Left ventricle myocardium inferior (tissue), 1 donor: Measurements from ENCODE around the gene SLC12A3. TPM values are rescaled to one million over a fixed set of nuclear protein-coding genes. Genes with fewer than 3 reads are reported as not detected.

Source experiments
- DNase-seq: peaks from one replicate; pipeline ENCODE4 v3.0.0-alpha.2; 2020
- H3K27ac ChIP-seq: fragments of 200-600 bp; replicated peaks from 2 replicates; pipeline ENCODE4 v1.8.0; 2021
- H3K27me3 ChIP-seq: fragments of 200-600 bp; 2 replicates; pipeline ENCODE4 v1.8.0; 2021; ENCODE audit warnings: low read depth
- H3K36me3 ChIP-seq: fragments of 200-600 bp; 2 replicates; pipeline ENCODE4 v1.8.0; 2021
- H3K4me1 ChIP-seq: fragments of 200-600 bp; 2 replicates; pipeline ENCODE4 v1.8.0; 2021
- H3K4me3 ChIP-seq: fragments of 200-600 bp; 2 replicates; pipeline ENCODE4 v1.8.0; 2021; ENCODE audit warnings: mild to moderate bottlenecking, moderate library complexity
- H3K9me3 ChIP-seq: fragments of 200-600 bp; replicated peaks from 2 replicates; pipeline ENCODE4 v1.8.0; 2021
- intact Hi-C: fragments of 100-400 bp; cut with micrococcal nuclease; formaldehyde crosslinking; loops from one replicate; pipeline ENCODE4 v1.11.0; 2022
- total RNA-seq: library from RNA; stranded (reverse); fragmentation: NEBNext Ultra II Directional; extraction: Animal tissue kit (Norgen Biotek cat#: 25700); gene quantifications from one replicate; pipeline ENCODE4 v1.2.1, GENCODE V29; 2021
- TF ChIP-seq, protein P1 (sequence below): fragments of 200-600 bp; IDR thresholded peaks from 2 replicates; pipeline ENCODE4 v1.8.0; 2021; ENCODE audit warnings: antibody characterized with exemption, mild to moderate bottlenecking, borderline replicate concordance
- donor health status: DM: no; HTN: yes; CAD: no; lungs with severe emphysema.

SLC12A3 gene
- total RNA-seq, 1 donor from 2014 or later = not detected

DNA sequence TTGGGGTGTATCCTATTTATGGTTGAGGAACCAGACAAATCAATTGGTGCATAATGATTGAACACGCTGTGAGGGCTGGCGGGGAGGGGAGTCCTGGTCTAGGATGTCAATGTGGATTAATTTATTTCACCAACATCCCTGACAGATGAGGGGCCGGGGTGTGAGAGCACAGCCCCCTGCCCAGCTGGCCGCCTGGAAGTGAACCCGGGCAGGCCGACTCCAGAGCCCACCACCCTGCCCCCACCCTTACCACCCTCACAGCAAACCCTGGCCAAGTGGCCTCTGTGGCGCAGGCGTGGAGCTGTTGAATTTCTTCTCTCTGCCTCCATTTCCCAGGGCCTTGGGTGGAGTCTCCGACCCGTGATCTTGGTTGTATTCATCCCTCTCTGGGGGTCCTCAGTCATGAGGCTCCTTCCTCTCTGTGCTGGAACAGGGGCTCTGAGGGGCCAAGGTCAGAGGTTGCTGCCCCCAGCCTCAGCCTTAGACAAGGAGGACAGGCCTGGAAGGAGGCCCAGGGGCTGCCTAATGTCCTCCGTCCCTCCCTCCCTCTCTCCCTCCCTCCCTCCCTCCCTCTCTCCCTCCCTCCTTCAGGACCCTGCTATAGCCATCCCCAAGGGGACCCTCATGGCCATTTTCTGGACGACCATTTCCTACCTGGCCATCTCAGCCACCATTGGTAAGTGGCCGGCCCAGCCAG, 12.6 kb downstream of the SLC12A3 start:
- no peak for DNase-seq
- no peak overlapping the region for H3K27ac ChIP-seq
- intact Hi-C loops = no loop called here
- no peaks in the 10 kb centered on the region for H3K4me1 ChIP-seq
- H3K4me3 ChIP-seq = no peak overlapping the region
- H3K9me3 ChIP-seq = no peaks in the 10 kb centered on the region
- no peaks in the 10 kb centered on the region for H3K36me3 ChIP-seq
- no peaks in the 10 kb centered on the region for H3K27me3 ChIP-seq
- TF ChIP-seq, protein P1, sequence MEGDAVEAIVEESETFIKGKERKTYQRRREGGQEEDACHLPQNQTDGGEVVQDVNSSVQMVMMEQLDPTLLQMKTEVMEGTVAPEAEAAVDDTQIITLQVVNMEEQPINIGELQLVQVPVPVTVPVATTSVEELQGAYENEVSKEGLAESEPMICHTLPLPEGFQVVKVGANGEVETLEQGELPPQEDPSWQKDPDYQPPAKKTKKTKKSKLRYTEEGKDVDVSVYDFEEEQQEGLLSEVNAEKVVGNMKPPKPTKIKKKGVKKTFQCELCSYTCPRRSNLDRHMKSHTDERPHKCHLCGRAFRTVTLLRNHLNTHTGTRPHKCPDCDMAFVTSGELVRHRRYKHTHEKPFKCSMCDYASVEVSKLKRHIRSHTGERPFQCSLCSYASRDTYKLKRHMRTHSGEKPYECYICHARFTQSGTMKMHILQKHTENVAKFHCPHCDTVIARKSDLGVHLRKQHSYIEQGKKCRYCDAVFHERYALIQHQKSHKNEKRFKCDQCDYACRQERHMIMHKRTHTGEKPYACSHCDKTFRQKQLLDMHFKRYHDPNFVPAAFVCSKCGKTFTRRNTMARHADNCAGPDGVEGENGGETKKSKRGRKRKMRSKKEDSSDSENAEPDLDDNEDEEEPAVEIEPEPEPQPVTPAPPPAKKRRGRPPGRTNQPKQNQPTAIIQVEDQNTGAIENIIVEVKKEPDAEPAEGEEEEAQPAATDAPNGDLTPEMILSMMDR = no peak

DNA sequence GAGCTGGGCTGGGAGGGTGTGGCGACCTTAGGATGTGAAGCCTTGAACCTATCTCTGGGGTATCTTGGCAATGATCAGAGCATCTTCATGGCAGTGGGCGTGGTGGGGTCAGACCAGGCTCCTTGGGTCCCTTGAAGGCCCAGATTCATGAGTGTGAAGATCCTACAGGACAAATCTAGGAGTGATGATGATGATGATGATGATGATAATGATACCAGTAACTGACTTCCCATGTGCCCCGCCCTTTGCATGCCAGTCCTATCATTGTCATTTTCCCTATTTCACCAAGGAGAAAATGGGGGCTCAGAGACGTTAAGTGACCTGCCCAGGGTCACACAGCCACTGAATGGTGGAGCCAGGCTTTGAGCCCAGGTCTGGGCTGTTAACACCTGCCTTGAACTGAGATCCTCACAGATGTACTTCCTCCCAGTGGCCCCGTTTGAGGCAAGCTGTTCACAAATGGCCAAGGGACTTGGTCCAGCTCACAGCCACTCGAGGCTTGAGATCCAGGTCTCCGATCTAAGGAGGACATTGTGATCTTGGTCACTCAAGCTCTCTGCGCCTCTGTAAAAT, 13.4 kb downstream of the SLC12A3 start:
- Histone ChIP-seq H3K4me3 (no peak overlapping the region), H3K36me3 (no peaks in the 10 kb centered on the region), H3K27me3 (no peaks in the 10 kb centered on the region), H3K4me1 (no peaks in the 10 kb centered on the region), H3K9me3 (no peaks in the 10 kb centered on the region), H3K27ac (no peak overlapping the region)
- intact Hi-C loops = no loop called here
- TF ChIP-seq, protein P1 = no peak
- DNase-seq = no peak

DNA sequence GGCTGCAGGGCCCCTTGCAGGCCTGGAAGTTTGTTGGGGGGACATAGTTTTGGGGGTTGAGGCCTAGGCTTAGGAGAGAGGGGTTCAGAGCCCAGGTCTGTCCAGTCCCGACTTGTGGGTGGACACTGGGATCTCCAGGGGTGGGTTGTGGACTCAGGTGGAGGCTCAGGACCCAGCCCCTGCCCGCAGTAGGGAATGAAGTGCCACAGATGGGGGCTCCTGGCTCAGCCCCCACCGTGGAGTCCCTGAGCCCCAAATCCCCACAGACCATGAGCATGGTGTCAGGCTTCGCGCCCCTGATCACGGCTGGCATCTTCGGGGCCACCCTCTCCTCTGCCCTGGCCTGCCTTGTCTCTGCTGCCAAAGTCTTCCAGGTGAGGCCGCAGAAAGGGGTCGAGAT, 14.3 kb downstream of the SLC12A3 start:
- Histone ChIP-seq H3K9me3 (no peaks in the 10 kb centered on the region), H3K27ac (no peak overlapping the region), H3K4me1 (no peaks in the 10 kb centered on the region), H3K4me3 (no peak overlapping the region), H3K27me3 (no peaks in the 10 kb centered on the region), H3K36me3 (no peaks in the 10 kb centered on the region)
- TF ChIP-seq, protein P1 = no peak
- intact Hi-C loops = no loop called here
- DNase-seq = no peak

DNA sequence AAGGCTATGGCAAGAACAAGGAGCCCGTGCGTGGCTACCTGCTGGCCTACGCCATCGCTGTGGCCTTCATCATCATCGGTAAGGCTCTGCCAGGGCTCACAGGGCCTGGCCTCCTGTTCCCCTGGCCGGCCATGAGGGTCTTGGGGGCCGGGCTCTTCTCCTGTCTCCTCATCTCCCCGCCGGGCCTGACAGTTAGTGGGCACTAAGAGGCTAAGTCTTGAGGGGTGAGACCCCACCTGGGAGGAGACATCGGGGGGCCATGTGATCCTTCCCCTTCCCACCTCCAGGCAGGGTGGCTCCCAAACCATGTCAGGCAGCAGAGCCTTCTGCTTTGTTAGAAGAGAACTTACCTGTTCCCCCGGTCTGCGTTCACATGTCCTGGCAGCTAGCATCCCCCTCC, 15.2 kb downstream of the SLC12A3 start:
- Histone ChIP-seq H3K4me3 (no peak overlapping the region), H3K27ac (no peak overlapping the region), H3K9me3 (no peaks in the 10 kb centered on the region), H3K36me3 (no peaks in the 10 kb centered on the region), H3K4me1 (no peaks in the 10 kb centered on the region), H3K27me3 (no peaks in the 10 kb centered on the region)
- TF ChIP-seq, protein P1 = no peak
- DNase-seq = no peak
- intact Hi-C loops = no loop called here

DNA sequence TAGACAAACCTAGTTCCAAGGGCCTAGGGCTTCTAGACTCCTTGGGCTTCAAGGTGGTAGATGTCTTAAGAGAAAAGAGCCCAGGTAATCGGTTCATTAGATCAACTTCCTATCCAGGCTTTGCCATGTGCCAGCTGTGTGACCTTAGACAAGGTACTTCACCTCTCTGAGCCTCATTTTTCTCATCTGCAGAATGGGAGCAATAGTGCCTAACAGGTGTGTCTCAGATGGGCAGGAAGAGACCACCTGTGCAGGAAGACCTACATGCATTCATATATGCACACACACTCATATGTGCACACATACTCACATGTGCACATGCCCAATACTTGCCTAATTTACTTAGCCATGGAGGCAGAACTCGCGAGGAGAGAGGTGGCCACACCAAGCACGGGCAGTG, 15.7 kb downstream of the SLC12A3 start:
- Histone ChIP-seq H3K36me3 (no peaks in the 10 kb centered on the region), H3K4me1 (no peaks in the 10 kb centered on the region), H3K4me3 (no peak overlapping the region), H3K27me3 (no peaks in the 10 kb centered on the region), H3K9me3 (no peaks in the 10 kb centered on the region), H3K27ac (no peak overlapping the region)
- TF ChIP-seq, protein P1 = no peak
- no peak for DNase-seq
- intact Hi-C loops = no loop called here
